ENCODE results near the gene PDE3B.
"Not testable (repeated sequence)": the region's sequence is repeated elsewhere in the genome, so short reads cannot be mapped to it uniquely, and the experiment has no call there.

Gene PDE3B

GRCh38 chr11:14703731-14704130 lies 60.1 kb downstream of the PDE3B start:
- no peak for TF ChIP-seq CTCF (IDR thresholded peaks at IDR 0.05; ENCODE audit: low read depth, low read length)
- DNase-seq (ENCODE audit: extremely low read depth, low read depth), result no peak

- TF ChIP-seq CTCF (IDR thresholded peaks at IDR 0.05; ENCODE audit: low read depth, low read length), result no peak
- DNase-seq (ENCODE audit: extremely low read depth, low read depth), result no peak
Measured at GRCh38 chr11:14705067-14705466, 61.5 kb downstream of the PDE3B start.

- no peak for DNase-seq (ENCODE audit: extremely low read depth, low read depth)
Measured at GRCh38 chr11:14713496-14714244, 70.1 kb downstream of the PDE3B start.

GRCh38 chr11:14715669-14716068 lies 72.1 kb downstream of the PDE3B start:
- not testable (repeated sequence) for DNase-seq (ENCODE audit: extremely low read depth, low read depth)

More at GRCh38 chr11:14713496-14714244, 70.1 kb downstream of the PDE3B start:
- TF ChIP-seq CTCF (IDR thresholded peaks at IDR 0.05; ENCODE audit: low read depth, low read length), result no peak

GRCh38 chr11:14722496-14722895 lies 78.9 kb downstream of the PDE3B start:
- TF ChIP-seq CTCF (IDR thresholded peaks at IDR 0.05; ENCODE audit: low read depth, low read length), result no peak
- no peak for DNase-seq (ENCODE audit: extremely low read depth, low read depth)

- no peak for TF ChIP-seq CTCF (IDR thresholded peaks at IDR 0.05; ENCODE audit: low read depth, low read length)
- no peak for DNase-seq (ENCODE audit: extremely low read depth, low read depth)
Measured at GRCh38 chr11:14725150-14725549, 81.5 kb downstream of the PDE3B start.

GRCh38 chr11:14727215-14727614 lies 83.6 kb downstream of the PDE3B start:
- no peak for DNase-seq (ENCODE audit: extremely low read depth, low read depth)
- TF ChIP-seq CTCF (IDR thresholded peaks at IDR 0.05; ENCODE audit: low read depth, low read length), result no peak

GRCh38 chr11:14727746-14728145 lies 84.1 kb downstream of the PDE3B start:
- DNase-seq (ENCODE audit: extremely low read depth, low read depth), result no peak

GRCh38 chr11:14740539-14740938 lies 96.9 kb downstream of the PDE3B start:
- not testable (repeated sequence) for DNase-seq (ENCODE audit: extremely low read depth, low read depth)

More at GRCh38 chr11:14727746-14728145, 84.1 kb downstream of the PDE3B start:
- no peak for TF ChIP-seq CTCF (IDR thresholded peaks at IDR 0.05; ENCODE audit: low read depth, low read length)
